MM.1S (cell line): ENCODE data around the gene NMRK2.

Source experiments
- EZH2phosphoT487 ChIP-seq: fragments of 300-600 bp; sonication (generic); IDR thresholded peaks from 2 replicates; pipeline ENCODE4 v1.6.1; 2018; ENCODE audit warnings: antibody characterized with exemption, low read length
- TF ChIP-seq, protein P1 (sequence below): fragments of 300-600 bp; sonication (generic); IDR thresholded peaks from 2 replicates; pipeline ENCODE4 v1.5.1; 2016; ENCODE audit warnings: antibody characterized with exemption, low read length, mixed read lengths

DNA sequence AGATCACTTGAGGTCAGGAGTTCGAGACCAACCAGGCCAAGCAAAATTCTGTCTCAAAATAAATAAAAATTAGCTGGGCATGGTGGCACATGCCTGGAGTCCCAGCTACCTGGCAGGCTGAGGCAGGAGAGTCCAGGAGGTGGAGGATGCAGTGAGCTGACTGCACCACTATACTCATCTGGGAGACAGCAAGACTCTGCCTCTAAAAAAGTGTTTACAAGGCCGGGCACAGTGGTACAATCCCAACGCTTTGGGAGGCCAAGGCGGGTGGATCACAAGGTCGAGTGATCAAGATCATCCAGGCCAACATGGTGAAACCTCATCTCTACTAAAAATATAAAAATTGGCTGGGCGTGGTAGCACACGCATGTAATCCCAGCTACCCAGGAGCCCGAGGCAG, 42.3 kb downstream of the NMRK2 start:
- TF ChIP-seq EZH2phosphoT487, result no peak
- TF ChIP-seq, protein P1, sequence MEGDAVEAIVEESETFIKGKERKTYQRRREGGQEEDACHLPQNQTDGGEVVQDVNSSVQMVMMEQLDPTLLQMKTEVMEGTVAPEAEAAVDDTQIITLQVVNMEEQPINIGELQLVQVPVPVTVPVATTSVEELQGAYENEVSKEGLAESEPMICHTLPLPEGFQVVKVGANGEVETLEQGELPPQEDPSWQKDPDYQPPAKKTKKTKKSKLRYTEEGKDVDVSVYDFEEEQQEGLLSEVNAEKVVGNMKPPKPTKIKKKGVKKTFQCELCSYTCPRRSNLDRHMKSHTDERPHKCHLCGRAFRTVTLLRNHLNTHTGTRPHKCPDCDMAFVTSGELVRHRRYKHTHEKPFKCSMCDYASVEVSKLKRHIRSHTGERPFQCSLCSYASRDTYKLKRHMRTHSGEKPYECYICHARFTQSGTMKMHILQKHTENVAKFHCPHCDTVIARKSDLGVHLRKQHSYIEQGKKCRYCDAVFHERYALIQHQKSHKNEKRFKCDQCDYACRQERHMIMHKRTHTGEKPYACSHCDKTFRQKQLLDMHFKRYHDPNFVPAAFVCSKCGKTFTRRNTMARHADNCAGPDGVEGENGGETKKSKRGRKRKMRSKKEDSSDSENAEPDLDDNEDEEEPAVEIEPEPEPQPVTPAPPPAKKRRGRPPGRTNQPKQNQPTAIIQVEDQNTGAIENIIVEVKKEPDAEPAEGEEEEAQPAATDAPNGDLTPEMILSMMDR, result no peak
